GM12891 (cell line): ENCODE measurements around the gene FBXW9.

ENCODE experiments used
- PAX5 ChIP-seq: IDR thresholded peaks from 2 replicates; pipeline ENCODE4 v1.6.1; 2011; ENCODE audit warnings: low read length, moderate library complexity, mild to moderate bottlenecking; ENCODE audit not compliant: insufficient read depth, severe bottlenecking
- POLR2A ChIP-seq: IDR thresholded peaks from 2 replicates; pipeline ENCODE4 v1.6.1; 2011; ENCODE audit warnings: low read depth, low read length, control low read depth
- POLR2AphosphoS5 ChIP-seq: IDR thresholded peaks from 2 replicates; pipeline ENCODE4 v1.6.1; 2011; ENCODE audit warnings: low read depth, low read length, control low read depth
- SPI1 ChIP-seq: IDR thresholded peaks from 2 replicates; pipeline ENCODE4 v1.6.1; 2011; ENCODE audit warnings: low read depth, low read length, control low read depth
- TAF1 ChIP-seq: IDR thresholded peaks from 2 replicates; pipeline ENCODE4 v1.6.1; 2011; ENCODE audit warnings: low read depth, low read length, control low read depth

DNA sequence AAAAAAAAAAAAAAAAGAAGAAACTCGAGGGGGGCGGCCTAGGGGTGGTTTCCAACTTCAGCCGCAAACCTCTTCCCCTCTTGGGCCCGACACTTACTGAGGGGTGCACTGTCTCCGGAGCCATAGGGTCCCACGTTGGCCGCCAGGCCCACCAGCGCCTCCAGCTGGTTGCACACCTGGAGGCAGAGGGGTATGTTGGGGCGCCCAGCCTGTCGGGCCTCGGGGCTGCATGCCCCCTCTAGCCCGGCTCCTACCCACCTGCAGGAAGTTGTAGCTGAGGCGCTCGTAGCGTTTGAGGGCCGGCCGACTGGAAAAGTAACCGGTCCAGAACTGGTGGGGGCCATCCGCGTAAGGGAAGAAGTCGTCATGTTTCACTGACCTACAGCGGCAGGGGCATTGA lies 38.5 kb downstream of the FBXW9 start:
- no peak for TF ChIP-seq POLR2AphosphoS5
- TF ChIP-seq POLR2A, result no peak
- no peak for TF ChIP-seq SPI1
- no peak for TF ChIP-seq TAF1
- TF ChIP-seq PAX5, result no peak
